ENCODE measurements around the gene DNAJC1. TPM values are rescaled to one million over a fixed set of nuclear protein-coding genes. Genes with fewer than 3 reads are reported as not detected.
"Not testable (repeated sequence)": the region's sequence is repeated elsewhere in the genome, so short reads cannot be mapped to it uniquely, and the experiment has no call there.

Gene DNAJC1
- total RNA-seq, 2 experiments from 2014 or later = 16.8 to 19.3 TPM

DNA sequence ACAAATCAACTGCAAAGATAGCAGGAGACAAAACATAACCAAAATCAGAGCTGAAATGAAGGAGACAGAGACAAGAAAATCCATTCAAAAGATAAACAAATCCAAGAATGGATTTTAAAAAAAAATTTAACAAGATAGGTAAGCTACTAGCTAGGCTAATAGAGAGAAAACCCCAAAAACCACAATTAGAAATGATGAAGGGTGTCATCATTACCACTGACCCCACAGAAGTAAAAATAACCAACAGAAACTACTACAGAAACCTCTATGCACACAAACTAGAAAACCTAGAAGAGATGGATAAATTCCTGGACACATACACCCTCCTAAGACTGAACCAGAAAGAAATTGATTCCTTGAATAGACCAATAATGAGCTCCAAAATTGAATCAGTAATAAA lies 117.6 kb downstream of the DNAJC1 start:
- Histone ChIP-seq H3K27me3 (ENCODE audit: control insufficient read depth in 1 of 2, insufficient read depth in 2 of 2, low read length in 2 of 2) (no peaks in the 10 kb centered on the region), H3K36me3 (ENCODE audit: insufficient read depth, low read length) (peaks cover 7% of the 10 kb centered on the region), H3K4me3 (ENCODE audit: low read length) (no peak overlapping the region), H3K9me3 (ENCODE audit: control insufficient read depth in 1 of 2, insufficient read depth in 1 of 2, low read length in 2 of 2) (peaks cover 0 to 3% of the 10 kb centered on the region in 2 experiments), H3K27ac (ENCODE audit: low read depth in 1 of 2, low read length in 2 of 2) (no peak overlapping the region), H3K4me1 (ENCODE audit: insufficient read depth, low read length) (peaks cover 11% of the 10 kb centered on the region)
- Mint-ChIP-seq H3K4me1 (ENCODE audit: low read depth) (peaks cover 41% of the 10 kb centered on the region), H3K27ac (no peak overlapping the region), H3K36me3 (ENCODE audit: low read depth) (peaks cover 50% of the 10 kb centered on the region), H3K9me3 (peaks cover 14% of the 10 kb centered on the region), H3K4me3 (no peak overlapping the region), H3K27me3 (no peaks in the 10 kb centered on the region)
- TF ChIP-seq, protein P1, sequence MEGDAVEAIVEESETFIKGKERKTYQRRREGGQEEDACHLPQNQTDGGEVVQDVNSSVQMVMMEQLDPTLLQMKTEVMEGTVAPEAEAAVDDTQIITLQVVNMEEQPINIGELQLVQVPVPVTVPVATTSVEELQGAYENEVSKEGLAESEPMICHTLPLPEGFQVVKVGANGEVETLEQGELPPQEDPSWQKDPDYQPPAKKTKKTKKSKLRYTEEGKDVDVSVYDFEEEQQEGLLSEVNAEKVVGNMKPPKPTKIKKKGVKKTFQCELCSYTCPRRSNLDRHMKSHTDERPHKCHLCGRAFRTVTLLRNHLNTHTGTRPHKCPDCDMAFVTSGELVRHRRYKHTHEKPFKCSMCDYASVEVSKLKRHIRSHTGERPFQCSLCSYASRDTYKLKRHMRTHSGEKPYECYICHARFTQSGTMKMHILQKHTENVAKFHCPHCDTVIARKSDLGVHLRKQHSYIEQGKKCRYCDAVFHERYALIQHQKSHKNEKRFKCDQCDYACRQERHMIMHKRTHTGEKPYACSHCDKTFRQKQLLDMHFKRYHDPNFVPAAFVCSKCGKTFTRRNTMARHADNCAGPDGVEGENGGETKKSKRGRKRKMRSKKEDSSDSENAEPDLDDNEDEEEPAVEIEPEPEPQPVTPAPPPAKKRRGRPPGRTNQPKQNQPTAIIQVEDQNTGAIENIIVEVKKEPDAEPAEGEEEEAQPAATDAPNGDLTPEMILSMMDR (IDR thresholded peaks at IDR 0.05) = no peak
- no peak for DNase-seq
- ATAC-seq (ENCODE audit: poor library complexity) = no peak
- intact Hi-C loops (cut with DNase I, micrococcal nuclease) = no loop called here
- CTCF ChIA-PET = no interaction called here
- POLR2A ChIA-PET = no interaction called here

DNA sequence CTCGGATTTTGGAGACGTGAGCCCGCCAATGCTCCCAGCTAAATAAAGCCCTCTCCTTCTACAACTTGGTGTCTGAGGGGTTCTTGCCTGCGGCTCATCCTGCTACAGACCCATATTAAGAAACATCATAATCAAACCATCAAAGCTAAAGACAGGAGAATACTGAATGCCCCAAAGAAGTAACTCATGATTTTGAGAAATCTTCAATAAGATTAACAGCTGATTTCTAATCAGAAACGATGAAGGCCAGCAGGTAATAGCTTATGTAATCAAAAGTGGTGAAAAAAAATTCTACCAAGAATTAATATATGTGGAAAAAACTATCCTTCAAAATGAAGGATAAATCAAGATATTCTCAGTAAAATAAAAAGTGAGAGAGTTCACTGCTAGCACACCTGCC lies 130.3 kb downstream of the DNAJC1 start:
- intact Hi-C loops (cut with DNase I, micrococcal nuclease) = no loop called here
- TF ChIP-seq, protein P1 (IDR thresholded peaks at IDR 0.05) = no peak
- no peak overlapping the region for H3K4me3 ChIP-seq (ENCODE audit: low read length)
- no peaks in the 10 kb centered on the region for H3K4me1 Mint-ChIP-seq (ENCODE audit: low read depth)
- H3K27me3 Mint-ChIP-seq = no peaks in the 10 kb centered on the region
- no peak overlapping the region for H3K4me3 Mint-ChIP-seq
- H3K36me3 ChIP-seq (ENCODE audit: insufficient read depth, low read length) = peaks cover 13% of the 10 kb centered on the region
- H3K4me1 ChIP-seq (ENCODE audit: insufficient read depth, low read length) = no peaks in the 10 kb centered on the region
- ChIA-PET CTCF (no interaction called here), POLR2A (interaction anchor here (0.5 kb wide), 1 partner anchor 250 kb away, joined by 3 read pairs; no protein-coding TSS in a partner anchor)
- no peak for DNase-seq
- no peak overlapping the region for H3K27ac ChIP-seq (ENCODE audit: low read depth in 1 of 2, low read length in 2 of 2)
- H3K27ac Mint-ChIP-seq = no peak overlapping the region
- H3K9me3 Mint-ChIP-seq = peaks cover 9% of the 10 kb centered on the region
- ATAC-seq (ENCODE audit: poor library complexity) = no peak
- H3K36me3 Mint-ChIP-seq (ENCODE audit: low read depth) = peaks cover 74% of the 10 kb centered on the region
- no peaks in the 10 kb centered on the region for H3K27me3 ChIP-seq (ENCODE audit: control insufficient read depth in 1 of 2, insufficient read depth in 2 of 2, low read length in 2 of 2)
- peaks cover 7 to 28% of the 10 kb centered on the region in 2 experiments for H3K9me3 ChIP-seq (ENCODE audit: control insufficient read depth in 1 of 2, insufficient read depth in 1 of 2, low read length in 2 of 2)

DNA sequence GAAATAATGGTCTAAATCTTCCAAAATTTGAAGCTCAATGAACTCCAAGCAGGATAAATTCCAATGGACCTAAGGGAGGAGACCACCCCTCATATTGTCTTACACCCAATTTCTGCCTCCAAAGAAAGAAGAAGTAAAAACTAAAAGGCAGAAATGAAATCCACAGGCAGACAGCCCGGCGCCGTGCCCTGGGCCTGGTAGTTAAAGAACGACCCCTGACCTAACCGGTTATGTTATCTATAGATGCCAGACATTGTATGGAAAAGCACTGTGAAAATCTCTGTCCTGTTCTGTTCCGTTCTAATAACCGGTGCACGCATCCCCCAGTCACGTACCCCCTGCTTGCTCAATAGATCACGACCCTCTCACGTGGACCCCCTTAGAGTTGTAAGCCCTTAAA lies 130.8 kb downstream of the DNAJC1 start:
- H3K27ac ChIP-seq (ENCODE audit: low read depth in 1 of 2, low read length in 2 of 2); H3K4me1 Mint-ChIP-seq (ENCODE audit: low read depth); H3K4me1 ChIP-seq (ENCODE audit: insufficient read depth, low read length); H3K27me3 Mint-ChIP-seq; H3K27ac Mint-ChIP-seq; H3K9me3 Mint-ChIP-seq; H3K4me3 Mint-ChIP-seq; intact Hi-C loops (cut with DNase I, micrococcal nuclease); DNase-seq; H3K27me3 ChIP-seq (ENCODE audit: control insufficient read depth in 1 of 2, insufficient read depth in 2 of 2, low read length in 2 of 2); CTCF ChIA-PET; H3K4me3 ChIP-seq (ENCODE audit: low read length); ATAC-seq (ENCODE audit: poor library complexity); POLR2A ChIA-PET: not testable (repeated sequence)
- H3K9me3 ChIP-seq (ENCODE audit: control insufficient read depth in 1 of 2, insufficient read depth in 1 of 2, low read length in 2 of 2) = peaks cover 7 to 29% of the 10 kb centered on the region in 2 experiments
- H3K36me3 ChIP-seq (ENCODE audit: insufficient read depth, low read length) = peaks cover 13% of the 10 kb centered on the region
- H3K36me3 Mint-ChIP-seq (ENCODE audit: low read depth) = peaks cover 70% of the 10 kb centered on the region

DNA sequence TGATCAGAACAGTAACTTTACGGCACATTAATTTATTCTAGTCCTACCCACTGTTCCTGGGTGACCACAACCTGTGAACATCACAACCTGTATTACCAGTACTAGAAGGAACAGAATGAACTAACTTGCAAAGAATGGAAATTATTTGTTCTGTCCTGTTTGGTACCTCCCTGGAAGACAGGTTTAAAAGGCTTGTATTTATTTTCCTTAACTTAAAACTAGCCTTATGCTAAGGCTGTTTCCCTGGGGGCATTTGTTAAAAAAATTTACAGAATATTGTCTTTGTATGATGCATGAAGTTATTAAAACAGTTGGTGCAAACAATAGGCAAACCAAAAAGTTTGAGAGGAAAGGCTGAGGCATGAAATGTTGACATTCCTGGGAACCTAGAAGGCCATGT lies 132.7 kb downstream of the DNAJC1 start:
- intact Hi-C loops (cut with DNase I, micrococcal nuclease) = no loop called here
- ChIA-PET POLR2A (no interaction called here), CTCF (no interaction called here)
- Mint-ChIP-seq H3K4me3 (no peak overlapping the region), H3K9me3 (peaks cover 11% of the 10 kb centered on the region), H3K36me3 (ENCODE audit: low read depth) (peaks cover 67% of the 10 kb centered on the region), H3K4me1 (ENCODE audit: low read depth) (no peaks in the 10 kb centered on the region), H3K27me3 (no peaks in the 10 kb centered on the region), H3K27ac (no peak overlapping the region)
- no peaks in the 10 kb centered on the region for H3K27me3 ChIP-seq (ENCODE audit: control insufficient read depth in 1 of 2, insufficient read depth in 2 of 2, low read length in 2 of 2)
- peaks cover 13% of the 10 kb centered on the region for H3K36me3 ChIP-seq (ENCODE audit: insufficient read depth, low read length)
- peaks cover 11 to 32% of the 10 kb centered on the region in 2 experiments for H3K9me3 ChIP-seq (ENCODE audit: control insufficient read depth in 1 of 2, insufficient read depth in 1 of 2, low read length in 2 of 2)
- TF ChIP-seq, protein P1 (IDR thresholded peaks at IDR 0.05) = no peak
- ATAC-seq (ENCODE audit: poor library complexity) = no peak
- no peaks in the 10 kb centered on the region for H3K4me1 ChIP-seq (ENCODE audit: insufficient read depth, low read length)
- H3K27ac ChIP-seq (ENCODE audit: low read depth in 1 of 2, low read length in 2 of 2) = no peak overlapping the region
- no peak overlapping the region for H3K4me3 ChIP-seq (ENCODE audit: low read length)
- DNase-seq = no peak

DNA sequence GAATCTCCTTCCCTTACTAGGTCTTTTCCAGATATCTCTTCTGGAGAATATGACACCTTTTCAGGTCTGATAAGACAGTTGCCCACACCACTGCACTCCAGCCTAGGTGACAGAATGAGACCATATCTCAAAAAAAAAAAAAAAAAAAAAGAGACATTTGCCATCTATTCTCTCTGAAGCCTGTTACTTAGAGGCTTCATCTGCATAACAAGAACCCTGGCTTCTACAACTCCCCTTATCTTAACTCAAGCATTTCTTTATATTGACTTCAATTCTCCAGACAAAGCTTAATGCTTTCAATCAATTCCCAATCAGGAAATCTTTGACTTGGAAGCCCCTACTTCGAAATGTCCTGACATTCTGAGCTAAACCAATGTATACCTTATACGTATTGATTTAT lies 134.4 kb downstream of the DNAJC1 start:
- H3K4me3 ChIP-seq (ENCODE audit: low read length); H3K27ac ChIP-seq (ENCODE audit: low read depth in 1 of 2, low read length in 2 of 2); H3K4me1 Mint-ChIP-seq (ENCODE audit: low read depth); H3K4me1 ChIP-seq (ENCODE audit: insufficient read depth, low read length); H3K9me3 Mint-ChIP-seq; H3K27me3 Mint-ChIP-seq; H3K27ac Mint-ChIP-seq; CTCF ChIA-PET; POLR2A ChIA-PET; DNase-seq; ATAC-seq (ENCODE audit: poor library complexity); H3K4me3 Mint-ChIP-seq; H3K36me3 ChIP-seq (ENCODE audit: insufficient read depth, low read length); H3K27me3 ChIP-seq (ENCODE audit: control insufficient read depth in 1 of 2, insufficient read depth in 2 of 2, low read length in 2 of 2); intact Hi-C loops (cut with DNase I, micrococcal nuclease): not testable (repeated sequence)
- peaks cover 54% of the 10 kb centered on the region for H3K36me3 Mint-ChIP-seq (ENCODE audit: low read depth)
- peaks cover 11 to 26% of the 10 kb centered on the region in 2 experiments for H3K9me3 ChIP-seq (ENCODE audit: control insufficient read depth in 1 of 2, insufficient read depth in 1 of 2, low read length in 2 of 2)

Data from CD4-positive, alpha-beta T cell (primary cell).